NCI-H2081 (cell line): ENCODE results near the gene PAX8.

Experiments used
- DNase-seq, 2 experiments: peaks; one replicate each; lab custom pipeline; 2025; lab: John Stamatoyannopoulos, UW

PAX8 gene

DNA sequence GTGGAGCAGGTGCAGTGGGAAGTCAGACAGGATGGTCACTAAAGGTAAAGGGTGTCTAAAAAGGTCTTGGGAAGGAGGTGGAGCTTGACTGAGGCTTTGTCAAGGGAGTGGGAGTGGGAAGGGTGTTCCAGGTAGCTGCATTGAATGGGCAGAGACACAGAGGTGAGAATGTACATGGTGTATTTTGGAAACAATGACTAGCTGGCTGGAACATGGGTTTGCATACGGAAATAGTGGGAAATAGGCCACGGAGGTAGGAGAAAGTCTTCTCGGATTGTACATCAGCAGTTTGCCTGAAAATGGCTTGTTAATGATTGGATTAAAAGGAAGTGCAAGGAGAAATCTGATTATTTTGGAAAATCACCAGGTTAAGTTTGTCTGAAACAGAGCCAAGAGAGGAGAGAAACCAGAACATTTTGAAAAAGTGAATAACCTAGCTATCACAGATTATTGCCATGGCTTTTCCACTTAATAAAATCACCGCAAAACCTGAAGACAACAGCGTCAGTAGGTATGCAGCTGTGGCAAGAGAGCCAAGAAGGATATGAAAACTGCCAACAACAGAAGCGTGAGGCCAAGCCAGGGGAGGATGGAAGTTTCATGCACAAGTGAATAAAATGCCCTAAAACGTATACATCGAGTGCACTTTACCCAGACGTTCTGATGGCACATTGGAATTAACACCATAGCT is 13.9 kb downstream of the PAX8 start:
- no peak for DNase-seq

DNA sequence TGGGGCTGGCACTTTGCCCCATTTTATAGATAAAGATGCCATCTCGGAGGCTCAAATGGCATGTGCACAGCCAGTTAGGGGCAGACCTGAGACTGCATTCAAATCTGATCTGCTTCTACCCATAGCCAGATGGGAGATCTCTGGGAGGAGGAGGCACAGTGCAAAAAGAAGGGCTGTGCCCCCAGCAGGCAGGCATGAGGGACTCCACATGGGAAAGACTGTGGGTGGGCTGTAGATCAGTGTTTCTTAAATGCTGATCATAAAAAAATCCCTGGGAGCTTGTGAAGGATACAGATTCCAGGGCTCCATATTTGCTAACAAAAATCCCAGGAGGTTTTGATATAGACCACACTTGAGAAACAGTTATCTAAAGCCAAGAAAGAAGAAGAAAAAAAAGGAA is 15.2 kb downstream of the PAX8 start:
- DNase-seq: no peak

DNA sequence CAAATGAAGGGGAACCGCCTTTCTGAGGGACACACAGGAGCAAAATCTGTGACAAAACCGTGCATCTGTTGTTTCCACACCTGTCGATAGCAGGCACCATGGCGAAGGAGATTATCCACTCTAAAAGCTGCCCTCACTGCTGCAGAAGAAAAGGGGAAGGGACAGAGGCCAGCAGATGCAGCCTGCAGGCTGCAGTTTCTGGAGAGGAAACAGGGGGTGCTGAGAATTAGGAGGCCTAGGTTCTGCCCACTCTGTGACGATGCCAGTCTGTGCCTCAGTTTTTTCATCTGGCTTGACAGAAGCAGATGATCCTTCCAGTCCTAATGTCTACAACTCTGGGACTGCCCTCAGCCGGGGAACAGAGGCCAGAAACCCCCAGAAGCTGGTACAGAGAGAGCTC is 17.7 kb downstream of the PAX8 start:
- DNase-seq: no peak

- DNase-seq: no peak
Measured at GRCh38 chr2:113258471-113259147, 20.1 kb downstream of the PAX8 start.

DNA sequence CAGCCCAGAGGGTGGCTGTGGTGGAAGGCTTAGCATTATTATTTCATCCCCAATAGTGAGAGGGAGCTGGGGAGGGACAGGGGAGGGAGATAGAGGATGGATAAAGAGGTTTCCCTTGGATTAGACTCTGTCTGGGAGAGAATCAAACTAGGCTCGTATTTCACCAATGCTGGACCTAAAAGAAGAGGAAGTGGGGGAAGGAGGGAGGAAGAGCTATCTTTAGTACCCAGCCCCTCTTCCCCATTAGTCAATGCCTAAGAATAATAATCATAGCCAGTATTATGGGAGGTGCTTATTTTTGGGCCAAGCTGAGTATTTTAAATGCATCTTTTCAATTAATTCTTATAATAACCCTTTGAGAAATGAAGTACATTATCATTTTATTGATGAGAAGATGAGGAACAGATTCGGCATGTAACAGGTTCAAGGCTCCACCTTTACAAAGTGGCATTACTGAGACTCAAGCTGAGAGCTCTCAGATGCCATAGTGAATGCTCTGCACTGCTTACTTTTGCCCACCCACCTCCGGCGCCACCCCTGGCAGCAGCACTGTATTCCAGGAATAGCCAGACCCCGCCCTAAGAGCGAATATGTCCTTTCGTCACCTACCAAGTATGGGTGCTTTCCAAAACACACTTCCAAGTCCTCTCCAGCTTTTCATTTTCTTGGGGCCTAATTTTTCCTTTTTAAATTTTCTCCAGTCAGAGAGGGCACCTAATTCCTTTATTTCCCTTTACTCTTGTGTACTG is 21.0 kb downstream of the PAX8 start:
- no peak for DNase-seq

- DNase-seq: no peak
Measured at GRCh38 chr2:113255140-113256070, 23.3 kb downstream of the PAX8 start.

GRCh38 chr2:113253453-113253852 is 25.3 kb downstream of the PAX8 start:
- DNase-seq: no peak

- DNase-seq: no peak
Measured at GRCh38 chr2:113252047-113252590, 26.6 kb downstream of the PAX8 start.

- DNase-seq: no peak
Measured at GRCh38 chr2:113251118-113251517, 27.6 kb downstream of the PAX8 start.

- DNase-seq: peak; percentile 59 to 62
Measured at GRCh38 chr2:113248997-113249770, 29.5 kb downstream of the PAX8 start.

DNA sequence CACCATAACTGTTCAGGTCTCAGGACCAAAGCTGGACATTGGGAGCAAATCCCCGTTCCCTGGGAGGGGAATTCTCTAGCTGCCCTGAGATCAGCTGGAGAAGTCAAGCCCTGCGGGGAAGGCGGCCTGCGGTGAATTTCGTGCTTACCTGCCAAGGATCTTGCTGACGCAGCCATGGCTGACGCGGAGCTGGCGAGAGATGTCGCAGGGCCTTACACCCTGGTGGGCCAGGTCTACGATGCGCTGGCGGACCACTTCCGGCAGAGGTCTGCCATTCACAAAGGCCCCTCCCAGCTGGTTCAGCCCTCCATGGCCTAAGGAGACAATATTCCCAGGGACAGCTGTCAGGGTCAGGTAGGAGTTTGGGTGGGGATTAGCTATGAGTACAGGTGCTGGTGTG is 32.1 kb downstream of the PAX8 start:
- DNase-seq: no peak

GRCh38 chr2:113245276-113245711 is 33.4 kb downstream of the PAX8 start:
- no peak for DNase-seq

DNA sequence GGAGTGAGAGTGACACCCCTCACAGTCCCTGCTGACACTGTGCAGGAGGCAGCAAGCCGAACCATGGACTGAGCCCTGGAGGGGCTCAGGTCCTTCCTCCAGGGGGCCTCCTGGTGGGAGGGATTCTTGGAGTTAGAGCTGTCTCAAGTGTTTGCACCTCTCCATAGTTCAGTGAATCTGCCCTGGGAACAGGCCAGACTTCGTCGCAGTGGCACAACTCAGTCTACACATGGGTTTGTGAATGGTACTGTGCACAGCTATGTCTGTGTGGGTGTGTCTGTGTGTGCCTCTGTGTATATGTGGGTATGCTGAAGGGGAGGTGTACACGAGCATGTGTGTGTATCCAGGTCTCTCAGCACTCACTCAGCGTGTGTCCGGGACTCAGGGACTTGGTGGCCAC is 36.4 kb downstream of the PAX8 start:
- DNase-seq: no peak

DNA sequence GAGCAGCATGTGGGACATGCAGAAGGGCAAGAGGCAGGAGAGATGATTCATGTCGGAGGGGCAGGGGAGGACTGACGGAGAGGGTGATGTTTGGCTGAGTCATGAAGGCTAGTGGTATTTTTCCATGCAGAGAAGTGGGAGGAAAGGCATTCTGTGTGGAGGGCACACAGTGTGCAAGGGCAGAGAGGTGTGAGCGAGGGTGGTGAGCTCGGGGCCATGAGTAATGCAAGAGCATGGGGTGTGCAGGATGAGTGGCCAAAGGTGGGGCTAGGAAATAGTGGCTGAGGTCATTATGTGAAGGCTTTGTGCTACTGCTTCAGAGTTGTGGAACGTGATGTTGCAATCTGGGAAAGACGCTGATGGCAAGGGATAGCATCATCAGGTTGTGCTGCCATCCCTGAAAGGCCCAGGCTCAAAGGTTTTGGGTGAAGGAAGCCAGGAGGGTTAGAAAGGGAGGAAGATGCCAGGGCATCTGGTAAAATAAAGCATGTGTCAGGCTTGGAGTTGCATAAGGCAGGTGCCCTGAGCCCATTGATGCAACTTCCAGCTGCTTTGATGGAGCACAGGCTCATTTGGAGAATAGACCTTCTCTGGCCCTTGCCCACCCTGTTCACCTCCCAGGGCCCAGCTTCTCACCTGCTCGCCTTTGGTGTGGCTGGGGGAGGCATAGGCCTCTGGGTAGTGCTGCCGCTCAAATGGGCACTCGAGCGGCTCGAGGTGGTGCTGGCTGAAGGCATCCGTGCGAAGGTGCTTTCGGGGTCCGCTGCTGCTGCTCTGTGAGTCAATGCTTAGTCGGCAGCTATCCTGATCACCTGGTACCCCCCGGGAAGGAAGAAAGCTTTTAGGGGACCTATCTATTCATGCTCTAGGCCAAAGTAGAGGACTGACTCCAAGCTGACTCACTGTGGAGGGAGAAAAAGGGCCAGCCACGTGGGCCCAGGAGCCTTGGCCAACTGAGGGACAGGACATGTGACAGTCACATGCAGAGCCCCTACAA is 37.5 kb downstream of the PAX8 start:
- DNase-seq: no peak

- DNase-seq: peak; percentile 30 to 79
Measured at GRCh38 chr2:113240150-113240914, 38.4 kb downstream of the PAX8 start.

DNA sequence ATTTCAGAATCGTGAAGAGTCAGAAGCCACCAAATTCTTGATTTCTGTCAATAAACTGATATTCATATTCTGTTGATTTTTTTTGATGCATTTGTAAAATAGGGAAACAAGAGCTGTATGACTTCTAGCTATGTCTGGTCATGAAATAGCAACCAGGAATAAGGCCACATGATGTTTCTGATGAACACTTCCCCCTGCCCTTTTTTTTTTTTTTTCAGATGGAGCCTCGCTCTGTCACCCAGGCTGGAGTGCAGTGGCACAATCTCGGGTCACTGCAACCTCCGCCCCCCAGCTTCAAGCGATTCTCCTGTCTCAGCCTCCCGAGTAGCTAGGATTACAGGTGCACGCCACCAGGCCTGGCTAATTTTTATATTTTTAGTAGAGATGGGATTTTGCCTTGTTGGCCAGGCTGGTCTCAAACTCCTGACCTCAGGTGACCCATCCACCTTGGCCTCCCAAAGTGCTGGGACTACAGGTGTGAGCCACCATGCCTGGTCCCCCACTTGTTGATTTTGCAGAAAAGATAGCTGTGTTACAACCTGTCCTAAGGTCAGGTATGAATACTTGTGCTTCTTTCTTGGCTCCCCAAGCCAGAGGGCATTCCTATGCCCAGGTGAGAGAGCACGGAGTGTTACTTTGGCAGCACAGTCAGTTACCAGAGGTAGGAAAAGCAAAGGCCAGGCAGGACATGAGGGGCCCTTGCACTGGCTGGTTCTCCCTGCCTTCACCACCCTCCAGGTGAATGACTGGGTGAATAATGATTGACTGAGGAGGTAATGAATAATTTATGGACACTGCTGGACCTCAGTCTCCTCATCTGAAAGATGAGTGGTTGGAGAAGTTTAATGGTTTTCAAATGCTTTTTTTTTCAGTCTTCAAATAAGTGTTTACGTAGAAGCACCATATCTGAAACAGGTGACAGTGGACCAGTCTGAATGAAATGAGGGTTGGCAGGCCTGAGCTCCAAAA is 39.6 kb downstream of the PAX8 start:
- no peak for DNase-seq

- DNase-seq: no peak
Measured at GRCh38 chr2:113237604-113238160, 41.0 kb downstream of the PAX8 start.
